Endothelial cell of umbilical vein (primary cell): ENCODE data around the gene KIF5C. TPM values are rescaled to one million over a fixed set of nuclear protein-coding genes. Genes with fewer than 3 reads are reported as not detected.

ENCODE experiments used
- BruUV-seq: library from RNA; stranded (reverse); fragments of 400-500 nt; replicated peaks from 2 replicates; lab custom pipeline; 2021; lab: Mats Ljungman, UMichigan
- CTCF ChIA-PET: fragments of 300-600, 350-600 bp; sonication (Branson Sonifier 250); formaldehyde crosslinking; loops from one replicate; lab custom pipeline; 2021; ENCODE audit warnings: antibody characterized with exemption, inconsistent platforms; lab: Charles Lee
- POLR2A ChIA-PET: fragments of 300-600, 350-600 bp; sonication (Branson Sonifier 250); formaldehyde crosslinking; loops from one replicate; lab custom pipeline; 2021; ENCODE audit warnings: antibody characterized with exemption, inconsistent platforms; lab: Charles Lee
- DNase-seq: peaks from one replicate; pipeline ENCODE4 v3.0.0-alpha.2; 2011; ENCODE audit warnings: low read depth, low spot score
- FAIRE-seq: peaks from 2 replicates; lab custom pipeline; 2011; peaks lifted over from hg19 to GRCh38; lab: Jason Lieb, UNC
- H2AFZ ChIP-seq: 2 replicates; pipeline ENCODE4 v1.6.0; 2012; ENCODE audit warnings: low read depth, low read length, control low read depth, inconsistent platforms
- H3K27ac ChIP-seq: 2 replicates; pipeline ENCODE4 v1.5.1; 2011; ENCODE audit warnings: low read depth, mild to moderate bottlenecking, control low read depth, low read length, moderate library complexity; ENCODE audit not compliant: insufficient read depth
- H3K27me3 ChIP-seq, 2 experiments: 2 replicates each; pipeline versions ENCODE4 v1.6.0 to v1.6.1; 2011; ENCODE audit warnings: low read length in 2 of 2, mixed read lengths in 1 of 2; ENCODE audit not compliant: control insufficient read depth in 2 of 2, insufficient read depth in 2 of 2
- H3K36me3 ChIP-seq, 2 experiments: 2 replicates in 1 of 2; 3 replicates in 1 of 2; pipeline ENCODE4 v1.5.1; 2011; ENCODE audit warnings: low read length in 2 of 2, mild to moderate bottlenecking in 1 of 2, moderate library complexity in 1 of 2; ENCODE audit not compliant: control insufficient read depth in 2 of 2, insufficient read depth in 2 of 2; ENCODE audit errors: extremely low read depth in 1 of 2
- H3K4me1 ChIP-seq: 3 replicates; pipeline ENCODE4 v1.5.1; 2011; ENCODE audit warnings: mild to moderate bottlenecking, low read length; ENCODE audit not compliant: control insufficient read depth, insufficient read depth; ENCODE audit errors: extremely low read depth
- H3K4me2 ChIP-seq: 2 replicates; pipeline ENCODE4 v1.6.1; 2011; ENCODE audit warnings: low read length, control low read depth, mixed read lengths; ENCODE audit not compliant: insufficient read depth
- H3K4me3 ChIP-seq, 3 experiments: fragments of 200-600 bp in 1 of 3; sonication (generic), shearing (Covaris generic) in 1 of 3; replicated peaks in 1 of 3; 2 replicates each; pipeline ENCODE4 v1.5.1; 2011 to 2016; ENCODE audit warnings: control low read depth in 3 of 3, low read length in 3 of 3, mild to moderate bottlenecking in 2 of 3, inconsistent platforms in 1 of 3, low read depth in 1 of 3, moderate library complexity in 1 of 3; ENCODE audit not compliant: insufficient read depth in 1 of 3
- H3K79me2 ChIP-seq: 2 replicates; pipeline ENCODE4 v1.6.0; 2012; ENCODE audit warnings: low read length, inconsistent platforms; ENCODE audit not compliant: control insufficient read depth, insufficient read depth
- H3K9ac ChIP-seq: replicated peaks from 2 replicates; pipeline ENCODE3; 2011; ENCODE audit warnings: low read length, control low read depth; ENCODE audit not compliant: insufficient read depth; ENCODE audit errors: extremely low read depth
- H3K9me1 ChIP-seq: replicated peaks from 3 replicates; pipeline ENCODE4 v1.6.0; 2011; ENCODE audit warnings: mild to moderate bottlenecking, low read length; ENCODE audit not compliant: control insufficient read depth, insufficient read depth; ENCODE audit errors: extremely low read depth
- H3K9me3 ChIP-seq: replicated peaks from 2 replicates; pipeline ENCODE4 v1.5.1; 2012; ENCODE audit warnings: low read length, inconsistent platforms; ENCODE audit not compliant: control insufficient read depth, insufficient read depth
- H4K20me1 ChIP-seq: replicated peaks from 2 replicates; pipeline ENCODE3; 2011; ENCODE audit warnings: mild to moderate bottlenecking, low read length; ENCODE audit not compliant: control insufficient read depth, insufficient read depth; ENCODE audit errors: extremely low read depth
- CTCF ChIP-seq, 2 donors: IDR thresholded peaks; 1 replicate in 1 of 2; 2 replicates in 1 of 2; pipeline ENCODE4 v1.5.1; 2011; ENCODE audit warnings: low read length in 2 of 2, mild to moderate bottlenecking in 2 of 2, moderate library complexity in 2 of 2, control low read depth in 1 of 2, inconsistent platforms in 1 of 2, low read depth in 1 of 2; ENCODE audit not compliant: insufficient read depth in 1 of 2; ENCODE audit errors: extremely low read depth in 1 of 2
- EZH2 ChIP-seq: IDR thresholded peaks from 2 replicates; pipeline ENCODE4 v1.6.1; 2012; ENCODE audit warnings: borderline replicate concordance, low read depth, mild to moderate bottlenecking, moderate library complexity, low read length, inconsistent platforms; ENCODE audit not compliant: severe bottlenecking
- FOS ChIP-seq: IDR thresholded peaks from 2 replicates; pipeline ENCODE4 v1.6.1; 2011; ENCODE audit warnings: mild to moderate bottlenecking, low read length, moderate library complexity, borderline replicate concordance; ENCODE audit not compliant: insufficient read depth
- GATA2 ChIP-seq: IDR thresholded peaks from 2 replicates; pipeline ENCODE4 v1.7.0; 2011; ENCODE audit warnings: low read depth, mild to moderate bottlenecking, moderate library complexity, mixed read lengths, low read length; ENCODE audit not compliant: insufficient read length, insufficient read depth
- JUN ChIP-seq: IDR thresholded peaks from 2 replicates; pipeline ENCODE4 v1.6.1; 2011; ENCODE audit warnings: borderline replicate concordance, low read depth; ENCODE audit not compliant: insufficient read length, insufficient read depth
- MAX ChIP-seq: IDR thresholded peaks from 2 replicates; pipeline ENCODE4 v1.6.1; 2011; ENCODE audit not compliant: insufficient read depth, insufficient read length
- MYC ChIP-seq: IDR thresholded peaks from one replicate; pipeline ENCODE4 v1.6.1; 2011; ENCODE audit warnings: mild to moderate bottlenecking, low read depth, low read length
- POLR2A ChIP-seq: IDR thresholded peaks from 2 replicates; pipeline ENCODE4 v1.6.1; 2012; ENCODE audit warnings: low read depth, mild to moderate bottlenecking, control low read depth, low read length
- dilution Hi-C: fragments of 300-500 bp; cut with MboI; formaldehyde crosslinking; loops from one replicate; pipeline ENCODE4 v1.15.0; 2019; ENCODE audit warnings: low sequenced_read_pairs; ENCODE audit not compliant: extremely low pct_ligation_motif_present
- intact Hi-C: fragments of 100-400 bp; cut with micrococcal nuclease; formaldehyde crosslinking; loops from one replicate; pipeline ENCODE4 v1.10.0; 2022
- polyA plus RNA-seq, 4 experiments: library from polyadenylated mRNA; depleted of rRNA in 3 of 4; stranded (reverse) in 3 of 4; unstranded in 1 of 4; fragments of >200 nt; gene quantifications; 2 replicates each; pipeline versions ENCODE4 v1.2.1 to v1.2.3, GENCODE V29; 2011 to 2012; ENCODE audit warnings: missing spikeins in 1 of 4
- total RNA-seq: library from RNA; stranded (reverse); gene quantifications from 2 replicates; pipeline ENCODE4 v1.2.3, GENCODE V29; 2021

Gene KIF5C
- total and polyA plus RNA-seq, 2 donors (not counting 3 experiments of a cell fraction or from before 2014, with no cell fraction given) = 0.01 to 0.55 TPM

GRCh38 chr2:149061133-149061745 lies 186.2 kb downstream of the KIF5C start:
- H3K9ac ChIP-seq = no peak overlapping the region
- intact Hi-C loops (no loop called here), dilution Hi-C loops (no loop called here)
- no peaks in the 10 kb centered on the region for H3K9me3 ChIP-seq
- H3K79me2 ChIP-seq = no peaks in the 10 kb centered on the region
- H3K27ac ChIP-seq = no peak overlapping the region
- DNase-seq (no peak), FAIRE-seq (no peak)
- H3K27me3 ChIP-seq = peaks cover 0 to 3% of the 10 kb centered on the region in 2 experiments
- H3K4me2 ChIP-seq = no peak overlapping the region
- TF ChIP-seq JUN = no peak
- no peak for TF ChIP-seq MAX
- no peak for TF ChIP-seq POLR2A
- no peak for TF ChIP-seq MYC
- TF ChIP-seq GATA2 = no peak
- no peak for TF ChIP-seq EZH2
- no peak for TF ChIP-seq CTCF (IDR thresholded peaks at IDR 0.05; ENCODE audit: extremely low read depth in 1 of 2, insufficient read depth in 1 of 2, low read depth in 1 of 2, low read length in 2 of 2)
- TF ChIP-seq FOS = no peak
- H3K9me1 ChIP-seq = no peaks in the 10 kb centered on the region
- no peaks in the 10 kb centered on the region for H3K4me1 ChIP-seq
- ChIA-PET CTCF (no interaction called here), POLR2A (no interaction called here)
- no peaks in the 10 kb centered on the region for H3K36me3 ChIP-seq
- no peak overlapping the region for H3K4me3 ChIP-seq
- no peaks in the 10 kb centered on the region for H4K20me1 ChIP-seq
- no peak overlapping the region for H2AFZ ChIP-seq
- no TSS peak for BruUV-seq
